MCF 10A (cell line): ENCODE measurements around the gene NASP. TPM values are rescaled to one million over a fixed set of nuclear protein-coding genes. Genes with fewer than 3 reads are reported as not detected.

ENCODE experiments used
- BruUV-seq: library from RNA; stranded (reverse); fragments of 400-500 nt; replicated peaks from 2 replicates; lab custom pipeline; 2021; lab: Mats Ljungman, UMichigan
- CTCF ChIA-PET: fragments of 300-600 bp; sonication (Branson Sonifier 250); formaldehyde crosslinking; extraction: SDS; loops from one replicate; lab custom pipeline; 2021; ENCODE audit warnings: antibody characterized with exemption, inconsistent platforms; lab: Yijun Ruan, JAX
- POLR2A ChIA-PET: fragments of 300-600, 350-650 bp; sonication (Branson Sonifier 250); formaldehyde crosslinking; extraction: SDS; loops from one replicate; lab custom pipeline; 2020; ENCODE audit warnings: antibody characterized with exemption, inconsistent platforms; lab: Yijun Ruan, JAX
- DNase-seq: peaks from one replicate; pipeline ENCODE4 v3.0.0-alpha.2; 2018; ENCODE audit not compliant: unreplicated experiment
- H3K27ac Mint-ChIP-seq: one replicate; pipeline ENCODE4 v1.8.0; 2022; ENCODE audit warnings: mild to moderate bottlenecking, low read depth, mixed read lengths; ENCODE audit not compliant: unreplicated experiment
- H3K27me3 Mint-ChIP-seq: one replicate; pipeline ENCODE4 v1.8.0; 2022; ENCODE audit warnings: mixed read lengths; ENCODE audit not compliant: insufficient read depth, unreplicated experiment
- H3K36me3 Mint-ChIP-seq: one replicate; pipeline ENCODE4 v1.8.0; 2022; ENCODE audit warnings: mild to moderate bottlenecking, moderate library complexity, mixed read lengths; ENCODE audit not compliant: insufficient read depth, unreplicated experiment
- H3K4me1 Mint-ChIP-seq: one replicate; pipeline ENCODE4 v1.8.0; 2022; ENCODE audit warnings: mixed read lengths; ENCODE audit not compliant: insufficient read depth, unreplicated experiment
- H3K4me3 Mint-ChIP-seq: one replicate; pipeline ENCODE4 v1.8.0; 2022; ENCODE audit warnings: mild to moderate bottlenecking, moderate library complexity, mixed read lengths; ENCODE audit not compliant: unreplicated experiment
- H3K9me3 Mint-ChIP-seq: one replicate; pipeline ENCODE4 v1.8.0; 2022; ENCODE audit warnings: mixed read lengths; ENCODE audit not compliant: unreplicated experiment
- CTCF ChIP-seq: fragments of 200-600 bp; IDR thresholded peaks from one replicate; pipeline ENCODE4 v1.8.0; 2022; ENCODE audit warnings: antibody characterized with exemption, mild to moderate bottlenecking; ENCODE audit not compliant: unreplicated experiment
- intact Hi-C: fragments of 100-400 bp; cut with micrococcal nuclease; formaldehyde crosslinking; loops from 2 replicates; pipeline ENCODE4 v1.14.1; 2022
- total RNA-seq: library from RNA; stranded (reverse); gene quantifications from 2 replicates; pipeline ENCODE4 v1.2.3, GENCODE V29; 2022

NASP gene
- total RNA-seq, 1 experiment from 2014 or later: 84.6 TPM

GRCh38 chr1:45612941-45613579, 29.2 kb downstream of the NASP start:
- TF ChIP-seq CTCF: no peak
- Mint-ChIP-seq H3K27ac (peak overlapping the region; percentile 58), H3K9me3 (no peaks in the 10 kb centered on the region), H3K4me3 (no peak overlapping the region), H3K4me1 (peaks cover 5% of the 10 kb centered on the region), H3K27me3 (no peaks in the 10 kb centered on the region), H3K36me3 (peaks cover 53% of the 10 kb centered on the region)
- CTCF ChIA-PET: interaction anchor here (0.8 to 1.1 kb wide), 2 partner anchors 9 to 24 kb away, joined by 3 read pairs; no protein-coding TSS in a partner anchor
- intact Hi-C loops: no loop called here
- peak; percentile 47 for DNase-seq
- POLR2A ChIA-PET: interaction anchor here (0.8 to 2.0 kb wide), 8 partner anchors 9 to 91 kb away, joined by 3 to 9 read pairs (median 3); partner anchors contain the start of genes CCDC17, NASP and PRDX1
- BruUV-seq: no TSS peak

- Mint-ChIP-seq H3K4me3 (no peak overlapping the region), H3K36me3 (peaks cover 53% of the 10 kb centered on the region), H3K27me3 (no peaks in the 10 kb centered on the region), H3K27ac (no peak overlapping the region), H3K9me3 (no peaks in the 10 kb centered on the region), H3K4me1 (peaks cover 5% of the 10 kb centered on the region)
- no peak for TF ChIP-seq CTCF
- DNase-seq: no peak
- POLR2A ChIA-PET: no interaction called here
- no TSS peak for BruUV-seq
- CTCF ChIA-PET: no interaction called here
- intact Hi-C loops: no loop called here
These were observed 32.0 kb downstream of the NASP start for GRCh38 chr1:45615885-45616284.

DNA sequence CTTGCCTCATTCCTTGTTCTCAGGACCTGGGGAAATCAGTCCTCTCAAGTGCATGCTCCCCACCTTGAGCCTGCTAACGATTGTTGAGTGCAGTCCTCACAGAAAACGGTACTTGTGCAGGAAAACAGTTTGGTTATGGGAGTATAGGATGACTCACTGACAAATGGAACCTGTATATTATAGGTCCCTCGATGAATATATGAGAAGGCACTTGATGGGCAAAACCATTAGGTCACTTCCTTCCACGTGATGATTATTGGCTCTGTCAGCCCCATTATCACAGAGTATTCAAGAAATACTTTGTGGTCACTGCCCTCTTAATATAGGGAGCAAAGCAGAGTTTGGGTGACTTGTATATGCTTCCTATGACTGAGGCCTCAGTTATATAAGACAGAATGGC, 33.8 kb downstream of the NASP start:
- Mint-ChIP-seq H3K9me3 (no peaks in the 10 kb centered on the region), H3K4me3 (no peak overlapping the region), H3K27me3 (no peaks in the 10 kb centered on the region), H3K4me1 (peaks cover 5% of the 10 kb centered on the region), H3K36me3 (peaks cover 65% of the 10 kb centered on the region), H3K27ac (no peak overlapping the region)
- CTCF ChIA-PET: no interaction called here
- intact Hi-C loops: no loop called here
- BruUV-seq: no TSS peak
- no peak for DNase-seq
- no peak for TF ChIP-seq CTCF
- POLR2A ChIA-PET: interaction anchor here (0.6 kb wide), 1 partner anchor 1945 kb away, joined by 4 read pairs; no protein-coding TSS in a partner anchor

- no TSS peak for BruUV-seq
- Mint-ChIP-seq H3K27ac (no peak overlapping the region), H3K27me3 (no peaks in the 10 kb centered on the region), H3K4me1 (no peaks in the 10 kb centered on the region), H3K4me3 (no peak overlapping the region), H3K9me3 (no peaks in the 10 kb centered on the region), H3K36me3 (peaks cover 75% of the 10 kb centered on the region)
- intact Hi-C loops: no loop called here
- DNase-seq: no peak
- POLR2A ChIA-PET: interaction anchor here (0.5 to 0.6 kb wide), 2 partner anchors 68 to 995 kb away, joined by 3 read pairs; no protein-coding TSS in a partner anchor
- CTCF ChIA-PET: interaction anchor here (0.5 to 0.6 kb wide), 2 partner anchors 65 to 72 kb away, joined by 3 read pairs; no protein-coding TSS in a partner anchor
- TF ChIP-seq CTCF: no peak
These were observed 35.5 kb downstream of the NASP start for GRCh38 chr1:45619149-45619921.
